Measurements from ENCODE around the gene FILIP1. TPM values are rescaled to one million over a fixed set of nuclear protein-coding genes. Genes with fewer than 3 reads are reported as not detected.

FILIP1 gene
- polyA plus RNA-seq, 1 of the 3 experiments (the other 2 are of a cell fraction), result 0.03 TPM

DNA sequence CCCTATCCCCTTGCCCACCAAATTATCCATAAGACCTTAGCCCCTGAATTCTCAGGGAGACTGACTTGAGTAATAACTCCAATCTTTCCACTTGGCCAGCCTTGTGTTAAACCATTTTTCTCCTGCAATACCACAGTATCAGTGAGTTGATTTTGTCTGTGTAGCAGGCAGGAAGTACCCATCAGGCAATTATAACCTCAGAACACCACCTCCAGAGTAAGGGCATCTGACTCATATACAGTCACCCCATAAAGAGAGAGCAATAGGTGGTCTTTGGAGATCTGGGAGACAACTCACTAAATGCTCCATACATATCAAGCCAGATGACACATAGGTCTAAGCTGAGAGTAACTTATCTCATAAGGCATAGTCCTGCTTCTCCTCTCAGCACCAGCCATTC, 83.7 kb downstream of the FILIP1 start (continued):
- TF ChIP-seq, protein P1, sequence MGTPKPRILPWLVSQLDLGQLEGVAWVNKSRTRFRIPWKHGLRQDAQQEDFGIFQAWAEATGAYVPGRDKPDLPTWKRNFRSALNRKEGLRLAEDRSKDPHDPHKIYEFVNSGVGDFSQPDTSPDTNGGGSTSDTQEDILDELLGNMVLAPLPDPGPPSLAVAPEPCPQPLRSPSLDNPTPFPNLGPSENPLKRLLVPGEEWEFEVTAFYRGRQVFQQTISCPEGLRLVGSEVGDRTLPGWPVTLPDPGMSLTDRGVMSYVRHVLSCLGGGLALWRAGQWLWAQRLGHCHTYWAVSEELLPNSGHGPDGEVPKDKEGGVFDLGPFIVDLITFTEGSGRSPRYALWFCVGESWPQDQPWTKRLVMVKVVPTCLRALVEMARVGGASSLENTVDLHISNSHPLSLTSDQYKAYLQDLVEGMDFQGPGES (IDR thresholded peaks at IDR 0.05; ENCODE audit: low read depth, low read length), result no peak

DNA sequence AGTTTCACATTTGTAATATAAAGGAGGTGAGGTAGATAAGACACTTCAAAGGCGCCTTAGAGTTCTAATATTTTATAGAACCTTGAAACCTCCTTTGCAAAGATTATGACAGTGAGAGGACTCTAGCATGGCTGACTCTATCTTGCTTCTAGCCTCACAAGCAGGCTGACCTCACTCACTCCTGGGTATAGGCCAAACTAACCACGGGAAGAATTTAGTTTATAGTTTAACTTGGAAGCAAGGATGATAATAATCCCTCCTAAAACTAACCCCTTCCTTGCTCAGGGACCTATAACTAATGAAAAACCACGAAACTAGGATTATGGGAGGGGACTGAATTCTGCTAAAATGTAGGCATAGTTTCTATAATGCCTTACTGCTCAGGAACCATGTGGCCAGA, 84.3 kb downstream of the FILIP1 start:
- ChIA-PET POLR2A (no interaction called here), CTCF (no interaction called here)

DNA sequence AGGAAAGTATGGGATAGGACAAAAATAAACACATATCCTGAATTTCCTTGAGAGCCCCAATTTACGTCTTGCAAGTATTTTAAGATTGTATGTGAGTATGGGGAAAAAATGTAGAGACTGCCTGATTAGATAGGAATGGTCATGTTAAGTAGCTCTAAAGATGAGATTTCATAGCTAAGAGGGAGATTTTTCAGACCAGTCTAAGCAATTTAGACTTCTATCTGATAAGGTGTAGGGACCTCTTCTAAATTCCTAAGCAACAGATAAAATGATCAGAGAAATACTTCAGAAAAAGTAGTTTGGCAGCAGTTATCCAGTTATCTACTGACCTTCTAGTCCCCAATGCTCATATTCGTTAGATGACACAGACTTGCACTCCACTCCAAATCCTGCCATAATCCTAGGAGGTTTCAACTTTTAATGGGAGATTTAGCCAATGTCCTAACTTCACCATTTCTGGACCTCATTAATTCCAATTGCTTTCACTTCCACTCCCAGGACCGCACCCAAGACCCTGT, 90.0 kb downstream of the FILIP1 start:
- Histone ChIP-seq H3K4me2 (no peak overlapping the region), H3F3A (replicated peaks; ENCODE audit: insufficient read depth) (peaks cover 13% of the 10 kb centered on the region), H2AFZ (ENCODE audit: low read depth) (no peak overlapping the region), H3K79me2 (ENCODE audit: insufficient read depth) (no peaks in the 10 kb centered on the region), H3K27me3 (ENCODE audit: insufficient read depth) (no peaks in the 10 kb centered on the region), H3K36me3 (replicated peaks in 1 of 2; ENCODE audit: control insufficient read depth in 1 of 2, insufficient read depth in 2 of 2, low read length in 1 of 2) (no peaks in the 10 kb centered on the region), H3K9ac (no peak overlapping the region), H3K9me3 (no peaks in the 10 kb centered on the region), H3K4me3 (ENCODE audit: low read depth in 2 of 2, low read length in 1 of 2) (no peak overlapping the region), H4K20me1 (ENCODE audit: insufficient read depth) (no peaks in the 10 kb centered on the region), H3K9me2 (no peaks in the 10 kb centered on the region), H3K4me1 (ENCODE audit: control insufficient read depth in 1 of 2, insufficient read depth in 2 of 2, low read depth in 1 of 2, low read length in 1 of 2) (no peaks in the 10 kb centered on the region), H3K27ac (ENCODE audit: low read depth in 2 of 2, low read length in 1 of 2) (no peak overlapping the region)
- TF ChIP-seq FOXM1 (IDR thresholded peaks at IDR 0.05; ENCODE audit: low read depth) (0 out of 2 replicates have a peak, but pooled peaks have one; percentile 53), FOSL2 (IDR thresholded peaks at IDR 0.05; ENCODE audit: borderline replicate concordance, low read depth) (no peak)
- CTCF ChIA-PET, result interaction anchor here (1.7 kb wide), 1 partner anchor 14 kb away, joined by 3 read pairs; no protein-coding TSS in a partner anchor
- WGBS (ENCODE audit: low lambda C conversion rate), result 73% methylated on average over 3 of the region's 3 CpGs
- POLR2A ChIA-PET, result no interaction called here
- DNase-seq, result no peak

More for the DNA sequence above, 84.3 kb downstream of the FILIP1 start:
- Histone ChIP-seq H3K4me3 (ENCODE audit: low read depth in 2 of 2, low read length in 1 of 2) (no peak overlapping the region), H3K36me3 (replicated peaks in 1 of 2; ENCODE audit: control insufficient read depth in 1 of 2, insufficient read depth in 2 of 2, low read length in 1 of 2) (no peaks in the 10 kb centered on the region), H4K20me1 (ENCODE audit: insufficient read depth) (no peaks in the 10 kb centered on the region), H2AFZ (ENCODE audit: low read depth) (no peak overlapping the region), H3F3A (replicated peaks; ENCODE audit: insufficient read depth) (no peaks in the 10 kb centered on the region), H3K9me3 (no peaks in the 10 kb centered on the region), H3K4me2 (no peak overlapping the region), H3K27me3 (ENCODE audit: insufficient read depth) (no peaks in the 10 kb centered on the region), H3K27ac (ENCODE audit: low read depth in 2 of 2, low read length in 1 of 2) (no peak overlapping the region), H3K4me1 (ENCODE audit: control insufficient read depth in 1 of 2, insufficient read depth in 2 of 2, low read depth in 1 of 2, low read length in 1 of 2) (peaks cover 0 to 5% of the 10 kb centered on the region in 2 experiments; a peak in 2 of 4 replicates), H3K79me2 (ENCODE audit: insufficient read depth) (no peaks in the 10 kb centered on the region), H3K9me2 (no peaks in the 10 kb centered on the region), H3K9ac (no peak overlapping the region)
- DNase-seq, result no peak
- no peak for TF ChIP-seq RCOR1 (IDR thresholded peaks at IDR 0.05; ENCODE audit: low read length)
- TF ChIP-seq, protein P2, sequence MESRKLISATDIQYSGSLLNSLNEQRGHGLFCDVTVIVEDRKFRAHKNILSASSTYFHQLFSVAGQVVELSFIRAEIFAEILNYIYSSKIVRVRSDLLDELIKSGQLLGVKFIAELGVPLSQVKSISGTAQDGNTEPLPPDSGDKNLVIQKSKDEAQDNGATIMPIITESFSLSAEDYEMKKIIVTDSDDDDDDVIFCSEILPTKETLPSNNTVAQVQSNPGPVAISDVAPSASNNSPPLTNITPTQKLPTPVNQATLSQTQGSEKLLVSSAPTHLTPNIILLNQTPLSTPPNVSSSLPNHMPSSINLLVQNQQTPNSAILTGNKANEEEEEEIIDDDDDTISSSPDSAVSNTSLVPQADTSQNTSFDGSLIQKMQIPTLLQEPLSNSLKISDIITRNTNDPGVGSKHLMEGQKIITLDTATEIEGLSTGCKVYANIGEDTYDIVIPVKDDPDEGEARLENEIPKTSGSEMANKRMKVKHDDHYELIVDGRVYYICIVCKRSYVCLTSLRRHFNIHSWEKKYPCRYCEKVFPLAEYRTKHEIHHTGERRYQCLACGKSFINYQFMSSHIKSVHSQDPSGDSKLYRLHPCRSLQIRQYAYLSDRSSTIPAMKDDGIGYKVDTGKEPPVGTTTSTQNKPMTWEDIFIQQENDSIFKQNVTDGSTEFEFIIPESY (IDR thresholded peaks at IDR 0.05; ENCODE audit: borderline replicate concordance, low read depth), result no peak
- no peak for TF ChIP-seq TCF12 (IDR thresholded peaks at IDR 0.05)
- TF ChIP-seq RFX5 (IDR thresholded peaks at IDR 0.05; ENCODE audit: low read length), result no peak
- no peak for TF ChIP-seq POLR2AphosphoS5 (IDR thresholded peaks at IDR 0.05; ENCODE audit: low read depth, low read length)
- 59% methylated on average over 3 of the region's 3 CpGs for WGBS (ENCODE audit: low lambda C conversion rate)
